ENCODE results near the gene PRDM2.

Gene PRDM2

DNA sequence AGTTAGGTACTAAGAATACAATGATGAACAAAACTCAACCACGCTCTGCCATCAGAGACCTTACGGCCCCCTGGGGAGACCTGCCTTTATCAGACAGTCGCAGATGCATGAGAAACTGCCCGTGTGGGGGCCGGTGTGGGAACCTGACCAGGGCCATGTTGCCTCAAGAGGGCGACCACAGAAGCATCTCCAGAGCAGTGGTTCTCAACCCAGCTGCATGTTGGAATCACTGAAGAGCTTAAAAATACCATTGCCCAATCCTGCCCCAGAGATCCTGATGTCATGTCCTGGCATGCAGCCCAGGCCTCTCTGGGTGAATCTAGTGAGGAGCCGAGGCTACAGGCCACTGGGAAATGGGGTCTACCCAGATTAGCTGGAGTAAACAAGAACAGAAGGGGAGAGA lies 108.7 kb downstream of the PRDM2 start:
- no peak for DNase-seq (ENCODE audit: extremely low read depth, low read depth)
- no peak overlapping the region for H3K4me3 ChIP-seq (replicated peaks; ENCODE audit: low read depth, low read length)
- TF ChIP-seq, protein P1, sequence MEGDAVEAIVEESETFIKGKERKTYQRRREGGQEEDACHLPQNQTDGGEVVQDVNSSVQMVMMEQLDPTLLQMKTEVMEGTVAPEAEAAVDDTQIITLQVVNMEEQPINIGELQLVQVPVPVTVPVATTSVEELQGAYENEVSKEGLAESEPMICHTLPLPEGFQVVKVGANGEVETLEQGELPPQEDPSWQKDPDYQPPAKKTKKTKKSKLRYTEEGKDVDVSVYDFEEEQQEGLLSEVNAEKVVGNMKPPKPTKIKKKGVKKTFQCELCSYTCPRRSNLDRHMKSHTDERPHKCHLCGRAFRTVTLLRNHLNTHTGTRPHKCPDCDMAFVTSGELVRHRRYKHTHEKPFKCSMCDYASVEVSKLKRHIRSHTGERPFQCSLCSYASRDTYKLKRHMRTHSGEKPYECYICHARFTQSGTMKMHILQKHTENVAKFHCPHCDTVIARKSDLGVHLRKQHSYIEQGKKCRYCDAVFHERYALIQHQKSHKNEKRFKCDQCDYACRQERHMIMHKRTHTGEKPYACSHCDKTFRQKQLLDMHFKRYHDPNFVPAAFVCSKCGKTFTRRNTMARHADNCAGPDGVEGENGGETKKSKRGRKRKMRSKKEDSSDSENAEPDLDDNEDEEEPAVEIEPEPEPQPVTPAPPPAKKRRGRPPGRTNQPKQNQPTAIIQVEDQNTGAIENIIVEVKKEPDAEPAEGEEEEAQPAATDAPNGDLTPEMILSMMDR (IDR thresholded peaks at IDR 0.05; ENCODE audit: low read depth, low read length, missing control alignments): no peak

GRCh38 chr1:13809461-13810159 lies 109.6 kb downstream of the PRDM2 start:
- no peak overlapping the region for H3K4me3 ChIP-seq (replicated peaks; ENCODE audit: low read depth, low read length)
- no peak for DNase-seq (ENCODE audit: extremely low read depth, low read depth)
- TF ChIP-seq, protein P1 (IDR thresholded peaks at IDR 0.05; ENCODE audit: low read depth, low read length, missing control alignments): no peak

- DNase-seq (ENCODE audit: extremely low read depth, low read depth): no peak
- TF ChIP-seq, protein P1 (IDR thresholded peaks at IDR 0.05; ENCODE audit: low read depth, low read length, missing control alignments): no peak
- no peak overlapping the region for H3K4me3 ChIP-seq (replicated peaks; ENCODE audit: low read depth, low read length)
Observed at GRCh38 chr1:13812456-13813397, 112.7 kb downstream of the PRDM2 start.

- TF ChIP-seq, protein P1 (IDR thresholded peaks at IDR 0.05; ENCODE audit: low read depth, low read length, missing control alignments): peak; percentile 81
- no peak for DNase-seq (ENCODE audit: extremely low read depth, low read depth)
Observed at GRCh38 chr1:13813398-13814012, 113.5 kb downstream of the PRDM2 start.

GRCh38 chr1:13814131-13814530 lies 114.1 kb downstream of the PRDM2 start:
- H3K4me3 ChIP-seq (replicated peaks; ENCODE audit: low read depth, low read length): no peak overlapping the region
- TF ChIP-seq, protein P1 (IDR thresholded peaks at IDR 0.05; ENCODE audit: low read depth, low read length, missing control alignments): no peak
- no peak for DNase-seq (ENCODE audit: extremely low read depth, low read depth)

More at GRCh38 chr1:13813398-13814012, 113.5 kb downstream of the PRDM2 start:
- H3K4me3 ChIP-seq (replicated peaks; ENCODE audit: low read depth, low read length): no peak overlapping the region

DNA sequence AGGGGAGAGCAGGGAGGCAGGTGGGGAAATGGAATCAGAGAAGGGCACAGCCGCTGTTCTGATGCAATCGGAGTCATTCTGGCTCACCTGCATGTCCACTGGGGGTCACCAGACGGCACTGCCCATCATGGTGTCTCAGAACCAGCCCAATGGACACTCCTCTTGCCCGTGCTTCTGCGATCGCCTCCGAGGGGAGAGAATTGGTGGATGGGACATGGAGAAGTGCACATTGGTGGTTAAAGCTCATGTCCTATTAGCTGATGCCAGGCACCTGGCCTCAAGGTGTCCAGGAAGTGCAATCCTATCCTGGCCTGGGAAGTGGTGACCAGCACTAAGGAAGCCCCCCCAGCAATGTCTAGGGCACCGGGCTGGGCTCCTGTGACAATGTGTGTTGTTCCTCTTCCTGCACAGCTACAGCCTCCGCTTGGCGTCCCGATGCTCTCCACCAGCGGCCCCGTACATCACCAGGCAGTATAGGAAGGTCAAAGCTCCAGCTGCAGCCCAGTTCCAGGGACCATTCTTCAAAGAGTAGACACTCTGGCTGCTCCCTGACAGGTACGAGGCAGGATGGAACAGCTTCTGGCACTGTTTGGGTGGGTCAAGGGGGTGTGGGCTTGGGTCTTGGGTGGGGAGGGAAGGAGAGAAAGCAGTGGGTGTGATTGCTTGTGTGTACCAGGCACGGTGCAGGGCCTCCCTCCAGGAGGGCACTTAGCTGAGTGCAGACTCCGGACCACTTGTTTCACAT lies 116.2 kb downstream of the PRDM2 start:
- no peak overlapping the region for H3K4me3 ChIP-seq (replicated peaks; ENCODE audit: low read depth, low read length)
- DNase-seq (ENCODE audit: extremely low read depth, low read depth): no peak
- TF ChIP-seq, protein P1 (IDR thresholded peaks at IDR 0.05; ENCODE audit: low read depth, low read length, missing control alignments): no peak

Data from HFF-Myc (cell line).